ENCODE results near the gene GJB1.

GRCh38 chrX:71225676-71226075, 2.7 kb downstream of the GJB1 start:
- TF ChIP-seq CTCF (IDR thresholded peaks at IDR 0.05) (no peak), POLR2AphosphoS5 (IDR thresholded peaks at IDR 0.05) (no peak), POLR2A (IDR thresholded peaks at IDR 0.05) (no peak)

Measured in breast epithelium (tissue), 3 donors.